Activated CD4-positive, alpha-beta T cell treated with anti-CD3 and anti-CD28 coated beads, Interleukin-2, Interleukin-4, amounts not matched to agents 100 ng/mL and 50 ng/mL, durations not matched to agents 16 hours and 8 hours (primary cell): ENCODE data around the gene SFTPA1.
A peak's percentile ranks its signal among the peaks of the same experiment; 100 is the strongest.
"Not testable (repeated sequence)": the region's sequence is repeated elsewhere in the genome, so short reads cannot be mapped to it uniquely, and the experiment has no call there.

Experiments
- DNase-seq: peaks from one replicate; pipeline ENCODE4 v3.0.0-alpha.2; 2020; ENCODE audit warnings: low spot score

Gene SFTPA1

DNA sequence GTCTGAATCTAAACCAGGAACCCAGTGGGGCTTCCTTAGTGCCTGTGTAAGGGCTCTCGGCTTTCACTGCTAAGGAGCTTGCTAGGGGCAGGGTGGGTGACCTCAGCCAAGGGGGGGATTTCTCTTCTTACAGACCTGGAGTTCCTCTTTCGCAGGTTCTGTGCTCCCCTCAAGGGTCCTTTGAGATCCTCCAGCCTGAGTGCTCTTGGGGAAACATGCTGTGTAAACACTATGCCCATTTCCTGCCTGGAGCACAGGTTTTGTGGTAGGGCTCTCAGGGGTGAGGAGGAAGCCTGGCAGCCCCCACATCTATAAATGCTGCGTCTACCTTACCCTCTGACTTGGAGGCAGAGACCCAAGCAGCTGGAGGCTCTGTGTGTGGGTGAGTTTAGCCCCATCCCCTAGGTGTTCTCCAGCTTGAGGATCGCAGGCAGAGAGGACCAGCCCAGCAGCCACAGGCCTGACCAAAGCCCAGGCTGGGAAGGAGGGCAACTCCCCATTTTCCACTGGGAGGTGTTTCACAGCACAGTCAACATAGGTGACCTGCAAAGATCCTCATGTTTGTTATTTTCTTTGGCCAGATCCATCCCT, at the start of gene SFTPA1:
Gene SFTPA1, plus strand, starts transcription at position 339 of the 591 bp plus-strand sequence. CDS start 887 bp downstream, outside the sequence.
- DNase-seq, result no peak

DNA sequence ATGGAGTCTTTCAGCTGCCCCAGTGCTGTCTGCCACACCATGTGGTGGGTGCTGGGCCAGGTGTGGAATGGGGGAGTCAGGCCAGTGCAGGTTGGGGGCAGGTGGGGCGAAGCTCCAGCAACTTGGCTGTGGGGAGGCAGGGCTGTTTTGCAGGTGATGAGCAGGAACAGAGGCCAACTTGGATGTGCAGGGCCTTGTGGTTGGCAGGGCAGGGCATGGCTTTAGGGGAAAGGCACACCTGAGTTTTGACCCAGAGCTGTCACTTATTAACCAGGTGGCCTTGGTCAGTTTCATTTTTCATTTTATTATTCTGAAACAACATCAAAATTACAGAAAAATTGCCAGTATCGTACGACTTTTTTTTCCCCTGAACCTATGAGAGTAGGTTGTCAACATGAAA, 49.5 kb upstream of the SFTPA1 start:
- DNase-seq, result no peak

DNA sequence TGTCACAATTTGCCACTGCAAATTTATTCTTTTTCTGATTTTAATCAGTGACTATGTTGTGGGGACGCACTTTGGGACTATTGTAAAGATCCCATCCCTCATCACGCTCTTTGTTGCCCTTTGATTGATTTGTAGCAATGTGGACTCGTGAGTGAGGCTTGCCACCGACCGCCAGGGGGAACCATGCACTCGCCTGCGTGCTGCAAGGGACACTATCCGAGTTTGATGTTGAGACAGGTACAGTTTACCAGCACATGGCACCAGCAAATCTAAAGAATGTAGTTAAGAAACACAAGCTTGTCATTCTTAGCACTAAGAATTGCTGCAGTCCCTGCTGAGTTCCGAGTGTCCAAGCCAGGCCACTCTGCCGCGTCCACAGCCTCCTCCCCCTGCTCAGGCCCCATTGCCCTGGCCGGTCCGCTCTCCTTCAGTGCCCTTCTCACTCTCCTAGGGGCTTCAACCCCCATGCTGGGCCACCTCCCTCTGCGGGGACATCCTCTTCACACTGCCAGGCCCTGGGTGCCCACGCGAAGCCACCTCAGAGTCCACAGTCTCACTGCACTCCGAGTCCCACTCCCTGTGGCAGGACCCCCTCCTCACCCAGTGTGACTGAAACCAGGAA, 48.5 kb upstream of the SFTPA1 start:
- peak; percentile 74 for DNase-seq

DNA sequence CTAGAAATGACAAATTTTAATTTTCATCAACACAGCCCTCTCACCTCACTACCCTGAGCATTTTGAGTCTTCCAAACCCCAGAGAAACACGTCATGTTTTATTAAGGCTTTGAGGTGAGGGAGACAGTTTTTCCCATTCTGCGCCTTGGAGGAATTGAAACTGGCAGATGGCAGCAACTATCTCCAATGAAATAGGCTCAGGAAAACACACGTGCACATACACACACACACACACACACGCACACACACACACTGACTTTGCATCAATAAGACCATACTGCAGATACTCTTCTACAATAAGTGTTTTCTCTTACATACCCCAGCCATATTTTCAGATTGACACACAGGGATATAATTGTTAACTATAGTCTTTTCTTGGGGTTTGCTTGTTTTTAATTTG, 47.3 kb upstream of the SFTPA1 start:
- no peak for DNase-seq

DNA sequence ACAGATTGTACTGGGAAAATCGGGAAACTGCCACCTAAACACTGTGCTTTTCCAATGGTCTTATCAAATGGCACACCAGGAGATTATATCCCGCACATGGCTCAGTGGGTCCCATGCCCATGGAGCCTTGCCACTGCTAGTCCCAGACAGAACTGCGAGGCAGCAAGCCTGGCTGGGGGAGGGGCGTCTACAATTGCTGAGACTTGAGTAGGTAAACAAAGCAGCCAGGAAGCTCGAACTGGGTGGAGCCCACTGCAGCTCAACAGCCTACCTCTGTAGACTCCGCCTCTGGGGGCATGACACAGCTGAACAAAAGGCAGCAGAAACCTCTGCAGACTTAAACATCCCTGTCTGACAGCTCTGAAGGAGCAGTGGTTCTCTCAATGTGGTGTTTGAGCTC, 40.1 kb upstream of the SFTPA1 start:
- not testable (repeated sequence) for DNase-seq

DNA sequence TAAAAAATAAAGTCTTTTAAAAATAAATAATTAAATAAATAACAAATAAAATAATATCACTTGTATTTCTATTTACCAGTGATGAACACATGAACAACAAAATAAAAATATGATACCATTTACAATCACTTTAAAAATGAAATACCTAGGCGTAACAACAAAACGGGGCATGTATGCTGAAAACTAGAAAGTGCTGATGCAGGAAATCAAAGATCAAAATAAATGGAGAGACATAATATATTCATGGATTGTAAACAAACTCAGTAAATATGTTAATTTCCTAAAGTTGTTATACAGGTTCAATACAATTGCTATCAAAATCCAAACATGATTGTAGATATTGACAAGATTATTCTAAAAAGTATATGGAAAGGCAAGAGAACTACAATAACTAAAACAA, 31.4 kb upstream of the SFTPA1 start:
- DNase-seq, result no peak

DNA sequence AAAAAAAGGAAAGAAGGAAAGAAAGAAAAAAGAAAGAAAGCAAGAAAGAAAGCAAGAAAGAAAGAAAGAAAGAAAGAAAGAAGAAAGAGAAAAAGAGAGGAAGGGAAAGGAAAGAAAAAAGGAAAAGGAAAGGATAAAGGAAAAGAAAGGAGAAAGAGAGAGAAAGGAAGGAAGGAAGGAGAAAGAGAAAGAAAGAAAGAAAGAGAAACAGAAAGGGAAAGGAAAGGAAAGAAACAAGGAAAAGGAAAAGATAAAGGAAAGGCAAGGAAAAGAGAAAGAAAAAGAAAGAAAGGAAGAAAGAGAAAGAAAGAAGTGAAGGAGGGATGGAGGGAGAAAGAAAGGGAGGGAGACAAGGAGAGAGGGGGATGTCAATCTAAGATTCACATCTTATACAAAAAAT, 29.7 kb upstream of the SFTPA1 start:
- DNase-seq, result no peak

DNA sequence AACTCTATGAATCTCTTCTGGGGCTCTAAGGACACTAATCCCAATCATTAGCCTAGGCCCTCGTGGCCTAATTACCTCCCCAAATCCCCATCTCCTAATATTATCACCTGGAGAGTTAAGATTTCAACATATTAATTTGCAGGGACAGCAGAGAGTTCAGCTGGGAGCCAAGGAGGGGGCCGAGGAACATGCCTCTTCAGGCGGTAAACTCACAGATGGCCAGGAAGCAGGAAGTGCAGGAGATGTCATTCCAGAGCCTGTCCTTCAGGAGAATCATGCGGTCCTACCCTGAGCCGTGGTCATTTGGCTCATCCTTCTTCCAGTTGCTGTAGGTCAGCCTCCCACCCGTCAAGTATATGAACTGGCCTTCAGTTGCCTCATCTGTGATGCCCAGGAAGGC, 28.6 kb upstream of the SFTPA1 start:
- no peak for DNase-seq

DNA sequence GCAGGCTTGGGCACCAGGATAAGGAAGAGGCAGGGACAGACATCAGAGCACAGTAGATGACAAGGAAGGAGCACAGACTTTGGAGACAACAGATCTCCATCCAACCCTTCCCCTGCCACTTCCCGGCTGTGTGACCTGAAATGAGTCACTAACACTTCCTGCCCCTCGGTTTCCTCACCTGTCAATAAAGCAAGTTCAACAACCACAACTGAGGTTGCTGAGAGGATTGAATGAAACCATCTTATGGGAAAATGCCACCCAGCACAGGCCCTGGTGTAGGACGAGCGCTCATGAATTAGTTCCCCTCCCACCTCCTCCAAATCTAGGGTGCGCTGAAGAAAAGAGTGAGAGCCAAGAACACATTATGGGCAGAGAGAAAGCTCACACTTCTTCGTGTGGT, 27.8 kb upstream of the SFTPA1 start:
- DNase-seq, result peak; percentile 41

DNA sequence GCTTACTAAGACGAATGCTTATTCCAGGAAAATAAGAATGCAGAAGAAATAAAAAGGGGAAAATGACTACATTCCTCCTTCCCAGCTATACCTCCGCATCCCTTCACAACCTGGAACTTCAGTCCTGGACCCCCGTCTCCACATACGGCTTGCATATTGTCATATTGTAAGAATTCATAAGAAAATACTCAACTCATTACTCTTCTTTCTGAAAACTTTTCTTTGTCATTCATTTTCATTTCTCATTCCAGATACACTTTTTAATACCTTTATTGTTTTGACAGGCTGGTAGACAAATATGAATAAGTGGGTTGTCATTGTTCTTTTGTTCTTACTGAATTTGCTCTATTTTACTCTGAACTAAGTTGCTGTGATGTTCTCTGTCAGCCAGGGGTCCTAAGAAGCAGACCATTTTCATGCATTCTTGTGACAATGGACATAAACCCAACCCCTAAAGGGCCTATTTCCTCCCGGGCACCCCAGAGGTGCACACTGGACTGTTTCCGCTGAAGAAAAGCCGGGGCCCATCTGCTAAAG, 27.2 kb upstream of the SFTPA1 start:
- no peak for DNase-seq

DNA sequence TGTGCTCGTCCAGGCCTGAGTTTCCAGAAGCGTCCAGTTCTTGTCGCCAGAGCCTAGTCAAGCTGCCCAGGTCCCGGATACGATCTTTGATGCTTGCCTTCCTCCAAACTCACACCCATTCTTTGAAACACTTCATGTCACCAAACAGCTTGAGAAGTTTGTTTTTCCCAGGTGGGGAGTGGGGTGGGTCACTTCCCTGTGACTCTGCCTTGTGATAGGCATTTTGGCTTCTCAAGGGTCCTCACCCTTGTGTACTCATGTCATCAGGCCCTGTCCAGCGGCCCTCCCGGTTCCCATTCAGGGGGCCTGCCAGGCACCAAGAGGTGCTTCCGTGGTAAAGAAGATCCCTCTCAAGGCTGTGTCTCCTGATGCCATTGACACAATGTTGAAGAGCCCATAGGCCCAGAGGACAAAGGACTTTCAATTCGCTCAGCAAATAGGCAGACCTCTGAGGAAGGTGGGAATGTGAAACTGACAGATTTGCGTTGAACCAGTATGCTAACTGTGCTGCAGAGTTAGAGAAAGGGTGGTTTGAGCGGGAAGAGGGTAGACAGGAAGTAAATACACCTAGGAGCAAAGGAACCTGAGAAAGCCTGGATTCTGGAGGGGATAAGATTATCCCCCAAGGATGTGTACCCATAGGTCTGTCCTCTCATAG, 24.7 kb upstream of the SFTPA1 start:
- DNase-seq, result no peak

DNA sequence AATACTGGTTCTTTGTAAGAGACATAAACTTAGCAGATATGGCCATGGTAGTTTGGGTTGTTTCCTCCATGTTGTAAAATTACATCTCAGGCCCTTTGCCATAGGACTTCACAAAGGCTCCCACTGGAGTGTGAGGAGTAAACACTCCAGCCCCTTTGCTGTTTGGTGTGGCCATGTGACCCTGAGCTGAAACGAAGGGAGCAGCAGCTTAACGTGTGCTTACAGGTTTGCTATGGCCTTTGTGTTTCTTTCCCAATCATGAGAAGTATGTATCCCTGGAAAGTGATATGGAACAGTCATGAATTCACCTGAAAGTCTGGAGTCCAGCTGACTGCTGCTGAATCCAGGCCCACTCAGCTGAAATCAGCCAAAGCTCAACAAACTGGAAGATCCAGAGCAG, 23.8 kb upstream of the SFTPA1 start:
- DNase-seq, result no peak

DNA sequence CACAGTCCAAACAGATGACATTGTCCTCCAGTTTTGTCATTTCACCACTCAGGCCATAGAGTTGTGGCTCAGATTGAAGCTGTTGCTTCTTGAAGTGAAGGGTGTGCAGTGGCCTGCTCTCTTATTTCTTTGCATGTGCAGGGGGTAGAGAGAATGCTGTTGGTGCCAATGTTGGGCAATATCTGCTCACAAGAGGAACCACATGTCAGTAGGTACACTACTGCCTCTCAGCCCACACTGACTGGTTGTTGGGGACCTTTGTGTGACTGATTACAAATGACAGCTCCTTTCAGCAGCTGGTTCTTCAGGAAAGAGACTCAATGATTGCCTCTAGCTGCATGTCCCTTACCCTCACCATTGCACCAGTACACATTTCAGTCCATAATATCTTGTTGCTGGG, 21.9 kb upstream of the SFTPA1 start:
- no peak for DNase-seq

DNA sequence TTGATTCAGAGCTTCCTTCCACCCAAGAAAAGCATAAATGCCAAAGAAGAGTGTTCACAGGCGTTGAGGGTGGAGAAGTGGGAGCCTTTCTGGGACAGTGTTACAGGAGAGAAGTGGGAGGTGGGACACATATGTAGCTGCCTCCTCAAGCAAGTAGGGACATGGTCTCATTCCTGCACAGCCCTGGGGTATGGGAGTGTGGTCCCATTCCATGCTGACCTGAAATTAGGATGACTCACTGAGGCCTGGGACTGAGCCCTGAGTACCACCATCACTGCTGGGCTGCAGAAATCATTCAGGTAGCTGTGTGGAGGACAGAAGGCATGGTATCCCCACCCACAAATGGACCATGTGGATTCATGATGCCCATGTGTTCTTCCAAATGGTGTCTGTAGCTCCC, 17.4 kb upstream of the SFTPA1 start:
- DNase-seq, result no peak

DNA sequence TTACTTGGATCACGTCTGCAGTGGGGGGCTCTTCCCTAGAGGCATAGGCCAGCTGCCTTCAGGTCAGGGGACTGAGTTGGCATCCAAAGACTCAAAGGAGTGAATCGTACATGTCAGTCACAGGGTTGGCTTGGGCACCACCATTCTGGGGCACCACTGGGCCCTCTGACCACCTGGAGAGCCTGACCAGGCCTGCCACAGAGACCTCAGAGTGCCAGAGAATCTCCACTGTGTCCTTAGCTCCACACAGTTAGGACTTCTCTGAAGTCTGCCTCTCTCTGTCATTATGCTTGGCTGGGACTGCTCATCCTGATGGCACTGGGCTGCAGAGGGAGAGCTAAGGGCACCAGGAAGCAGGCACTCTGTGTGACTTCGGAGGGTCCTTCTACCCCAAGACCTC, 16.2 kb upstream of the SFTPA1 start:
- not testable (repeated sequence) for DNase-seq

DNA sequence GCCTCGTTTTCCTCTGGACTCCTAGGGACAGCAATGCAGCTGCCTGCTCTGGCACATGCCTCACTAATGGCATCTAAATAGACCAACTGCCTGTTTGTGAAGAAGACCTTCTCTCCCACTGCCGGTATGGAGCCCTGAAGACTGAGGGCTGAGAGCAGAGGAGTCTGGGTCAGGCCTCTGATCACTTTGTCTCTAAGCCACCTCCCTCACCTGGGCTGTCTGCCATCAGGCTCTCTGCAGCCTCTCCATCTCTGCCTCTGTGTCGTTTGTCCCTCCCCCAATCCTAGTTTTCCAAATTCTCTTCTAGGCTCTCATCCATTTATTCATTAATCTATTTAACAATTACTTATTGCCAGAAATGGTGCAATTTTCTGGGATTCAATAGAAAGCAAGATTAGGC, 15.2 kb upstream of the SFTPA1 start:
- no peak for DNase-seq

DNA sequence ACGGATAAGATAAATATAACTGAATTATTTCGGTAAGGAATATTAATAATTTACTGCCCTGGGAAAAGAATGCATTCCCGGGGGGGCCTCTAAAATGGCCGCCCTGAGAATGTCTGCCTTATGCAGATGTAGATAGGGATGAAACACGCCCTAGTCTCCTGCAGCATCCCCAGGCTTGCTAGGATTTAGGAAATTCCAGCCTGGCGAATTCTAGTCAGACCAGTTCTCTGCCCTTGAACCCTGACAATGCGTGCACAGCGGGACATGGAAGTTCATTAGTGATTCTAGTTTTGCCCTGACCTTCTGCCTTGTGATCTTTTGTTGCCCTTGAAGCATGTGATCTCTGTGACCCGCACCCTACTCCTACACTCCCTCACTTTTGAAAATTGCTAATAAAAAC, 11.1 kb upstream of the SFTPA1 start:
- not testable (repeated sequence) for DNase-seq

DNA sequence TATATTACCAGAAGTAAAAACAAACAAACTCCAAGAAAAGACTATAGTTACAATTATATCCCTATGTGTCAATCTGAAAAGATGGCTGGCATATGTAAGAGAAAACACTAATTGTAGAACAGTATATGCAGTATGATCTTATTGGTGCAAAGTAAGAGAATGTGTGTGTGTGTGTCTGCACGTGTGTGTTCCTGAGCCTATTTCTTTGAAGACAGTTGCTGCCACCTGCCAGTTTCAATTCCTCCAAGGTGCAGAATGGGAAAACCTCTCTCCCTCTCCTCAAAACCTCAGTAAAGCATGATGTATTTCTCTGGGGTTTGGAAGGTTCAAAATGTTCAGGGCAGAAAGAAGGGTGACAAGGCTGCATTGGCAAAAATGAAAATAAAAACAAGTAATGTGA, 8.8 kb upstream of the SFTPA1 start:
- DNase-seq, result no peak

DNA sequence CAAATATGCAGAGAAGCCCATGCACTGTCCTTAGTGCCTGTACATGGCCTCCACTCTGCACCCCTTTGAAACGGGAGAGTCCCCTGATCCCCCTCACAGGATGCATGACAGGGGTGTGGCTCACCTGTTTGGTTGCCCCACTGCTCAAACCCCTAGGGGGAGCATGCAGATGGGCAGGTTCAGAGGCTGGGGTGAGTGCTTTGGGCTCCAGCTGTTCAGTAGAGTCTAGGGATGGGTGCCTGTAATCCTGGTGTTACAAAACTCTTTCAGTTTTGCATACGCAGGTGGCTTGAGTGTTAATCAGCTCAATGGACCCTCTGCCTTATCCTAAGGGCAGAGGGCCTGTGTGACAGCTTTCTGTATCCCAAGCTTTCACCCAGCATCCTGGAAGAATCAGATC, 7.8 kb upstream of the SFTPA1 start:
- DNase-seq, result no peak

DNA sequence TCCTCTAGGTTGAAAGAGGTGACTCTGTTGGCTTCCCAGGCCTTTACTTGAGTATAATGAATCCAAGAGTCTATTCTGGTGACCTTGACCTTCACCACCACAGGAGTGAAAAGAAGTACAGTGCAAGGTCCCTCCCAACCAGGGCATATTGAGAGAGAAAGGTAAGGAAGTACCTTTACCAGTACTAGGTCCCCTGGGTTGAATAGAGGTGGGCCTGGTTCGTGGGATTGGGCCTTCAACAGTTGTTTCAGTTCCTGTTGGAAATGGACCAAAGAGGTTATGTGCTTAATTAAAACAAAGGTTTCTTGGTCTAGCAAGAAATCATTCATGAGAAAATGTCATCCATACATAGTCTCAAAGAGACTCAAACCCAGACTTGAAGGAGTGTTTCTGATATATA, 6.4 kb upstream of the SFTPA1 start:
- DNase-seq, result no peak

DNA sequence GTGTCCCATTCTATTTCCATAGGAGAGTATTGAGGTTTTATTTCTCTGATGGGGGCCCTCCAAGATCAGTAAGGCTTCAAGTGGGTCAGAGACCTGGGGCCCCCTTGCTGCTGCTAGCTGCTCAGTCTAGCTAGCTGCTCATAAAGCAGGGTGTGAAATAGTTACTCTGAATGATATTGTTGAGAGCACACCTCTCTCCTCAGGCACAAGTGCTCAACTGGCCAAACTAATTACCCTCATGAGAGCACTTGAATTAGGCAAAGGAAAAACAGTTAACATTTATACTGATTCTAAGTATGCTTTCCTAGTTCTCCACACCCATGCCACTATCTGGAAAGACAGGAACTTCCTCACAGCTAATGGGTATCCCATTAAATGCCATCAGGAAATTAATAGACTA, 5.4 kb upstream of the SFTPA1 start:
- DNase-seq, result no peak

DNA sequence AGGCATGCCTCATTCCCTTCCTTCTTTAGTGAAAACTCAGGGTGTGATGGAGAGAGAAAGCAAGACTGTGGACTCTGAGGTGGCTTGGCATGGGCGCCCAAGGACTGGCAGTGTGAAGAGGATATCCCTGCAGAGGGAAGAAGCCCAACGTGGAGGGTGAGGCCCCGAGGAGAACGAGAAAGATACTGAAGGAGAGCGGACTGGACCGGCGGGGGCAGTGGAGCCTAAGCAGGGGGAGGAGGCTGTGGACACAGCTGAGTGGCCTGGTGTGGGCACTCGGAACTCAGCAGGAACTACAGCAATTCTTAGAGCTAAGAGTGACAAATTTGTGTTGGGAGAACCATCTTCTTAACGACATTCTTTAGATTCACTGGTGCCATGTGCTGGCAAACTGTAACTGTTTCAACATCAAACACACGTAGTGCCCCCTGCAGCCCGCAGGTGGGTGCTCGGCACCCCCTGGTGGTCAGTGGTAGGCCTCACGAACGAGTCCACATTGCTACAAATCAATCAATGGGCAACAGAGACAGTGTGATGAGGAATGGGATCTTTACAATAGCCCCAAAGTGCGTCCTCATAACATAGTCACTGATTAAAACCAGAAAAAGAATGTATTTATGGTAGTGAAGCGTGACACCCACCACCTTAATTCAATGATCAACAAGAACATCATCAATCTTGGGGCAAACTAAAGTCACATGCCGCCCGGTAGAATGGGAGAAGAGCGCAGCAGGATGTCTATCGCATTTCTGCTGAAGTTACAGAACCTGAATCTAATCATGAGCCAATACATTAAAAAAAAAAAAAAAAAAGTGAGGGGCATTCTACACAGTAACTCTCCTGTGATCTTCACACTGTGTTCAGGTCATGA, 2.0 kb upstream of the SFTPA1 start:
- DNase-seq, result peak; percentile 67
